GM18499 (cell line): ENCODE measurements around the gene ISLR.
"Not testable (repeated sequence)": the region's sequence is repeated elsewhere in the genome, so short reads cannot be mapped to it uniquely, and the experiment has no call there.

Experiments
- ATAC-seq: cut with Tn5 transposase; IDR thresholded peaks from one replicate; pipeline ENCODE4 v1.9.1; 2021; ENCODE audit warnings: moderate number of reproducible peaks; ENCODE audit not compliant: insufficient read depth, unreplicated experiment

The ISLR gene

GRCh38 chr15:74136814-74137536 lies 36.5 kb upstream of the ISLR start:
- no peak for ATAC-seq

DNA sequence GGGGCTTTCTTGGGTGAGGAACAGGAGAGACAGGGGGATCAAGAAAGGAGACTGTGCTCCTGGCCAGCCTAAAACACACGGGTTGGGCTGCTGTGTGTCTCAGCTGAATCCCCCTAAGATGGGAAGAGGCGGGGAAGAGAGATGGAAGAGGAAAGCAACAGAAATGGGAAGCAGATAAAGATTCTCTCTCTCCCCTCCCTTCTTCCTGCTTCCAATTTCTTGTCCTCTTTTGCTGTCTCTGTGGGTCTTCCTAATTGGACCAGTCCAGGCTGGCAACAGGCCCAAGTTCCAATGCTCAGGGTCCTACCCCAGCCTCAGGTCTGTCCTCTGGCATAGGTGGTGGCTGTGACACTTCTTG lies 36.0 kb upstream of the ISLR start:
- ATAC-seq: no peak

DNA sequence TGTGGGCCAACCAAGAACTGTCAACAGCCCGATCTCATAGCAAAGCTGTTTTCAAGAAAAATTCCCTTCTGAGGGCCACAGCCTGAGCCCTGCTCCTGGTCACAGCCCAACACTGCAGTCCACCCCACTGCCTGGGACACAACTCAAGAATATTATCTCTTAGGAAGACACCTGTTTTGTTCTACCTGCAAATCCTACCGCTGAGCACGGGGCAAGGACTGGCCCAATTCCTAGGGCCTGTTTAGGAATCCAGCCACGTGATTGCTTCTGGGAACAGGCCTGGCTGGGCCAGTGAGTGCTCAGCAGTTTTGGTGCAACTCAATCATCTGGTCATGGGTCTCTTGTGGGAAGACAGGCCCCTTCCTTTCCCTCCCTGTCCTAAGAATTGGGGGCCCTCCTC lies 34.9 kb upstream of the ISLR start:
- ATAC-seq: no peak

- ATAC-seq: no peak
Measured at GRCh38 chr15:74141591-74141990, 31.9 kb upstream of the ISLR start.

DNA sequence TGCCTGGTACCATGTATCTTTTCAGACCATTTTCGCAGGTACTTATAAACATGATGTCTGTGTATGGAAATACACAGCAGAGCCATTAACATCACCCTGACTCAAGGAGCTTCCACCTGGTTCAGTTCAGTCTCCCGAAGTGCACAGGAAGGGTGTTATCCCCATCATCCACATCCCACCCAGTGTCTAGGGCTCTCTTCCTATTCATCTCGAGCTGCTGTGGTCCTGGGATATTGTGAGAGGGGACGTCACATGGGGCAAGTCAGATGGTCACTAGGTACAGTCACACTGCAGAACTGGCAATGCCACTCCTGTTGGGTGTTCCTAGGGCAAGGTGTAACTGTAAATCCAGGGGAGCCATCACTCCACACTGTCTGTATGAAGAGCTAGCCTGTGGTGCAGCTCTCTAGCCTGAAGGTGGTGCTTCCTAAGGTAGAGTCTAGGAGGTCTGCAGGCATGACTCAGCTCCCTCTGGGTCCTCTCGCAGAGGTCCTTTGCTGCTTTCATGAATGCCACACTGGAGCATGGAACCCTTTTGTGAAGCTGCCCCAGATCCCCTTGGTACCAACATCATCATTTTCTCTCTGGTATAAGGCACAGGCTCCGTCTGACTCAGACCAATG lies 29.2 kb upstream of the ISLR start:
- no peak for ATAC-seq

DNA sequence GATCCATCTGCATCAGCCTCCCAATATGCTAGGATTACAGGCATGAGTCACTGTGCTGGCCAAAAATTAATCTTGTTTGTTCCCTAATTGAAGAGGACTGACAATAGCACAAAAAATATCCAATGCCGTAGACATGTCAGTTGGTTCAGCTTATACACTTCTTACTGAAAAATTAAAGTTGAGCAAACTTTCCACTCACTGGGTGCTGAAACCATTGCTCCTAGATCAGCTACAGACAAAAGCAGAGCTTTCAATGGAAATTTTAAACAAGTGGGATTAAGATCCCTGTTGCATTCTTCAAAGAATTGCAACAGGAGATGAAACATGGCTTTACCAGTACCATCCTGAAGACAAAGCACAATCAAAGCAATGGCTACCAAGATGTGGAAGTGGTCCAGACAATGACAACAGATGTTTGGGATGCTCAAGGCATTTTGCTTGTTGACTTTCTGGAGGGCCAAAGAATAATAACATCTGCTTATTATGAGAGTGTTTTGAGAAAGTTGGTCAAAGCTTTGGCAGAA lies 27.2 kb upstream of the ISLR start:
- ATAC-seq: no peak

DNA sequence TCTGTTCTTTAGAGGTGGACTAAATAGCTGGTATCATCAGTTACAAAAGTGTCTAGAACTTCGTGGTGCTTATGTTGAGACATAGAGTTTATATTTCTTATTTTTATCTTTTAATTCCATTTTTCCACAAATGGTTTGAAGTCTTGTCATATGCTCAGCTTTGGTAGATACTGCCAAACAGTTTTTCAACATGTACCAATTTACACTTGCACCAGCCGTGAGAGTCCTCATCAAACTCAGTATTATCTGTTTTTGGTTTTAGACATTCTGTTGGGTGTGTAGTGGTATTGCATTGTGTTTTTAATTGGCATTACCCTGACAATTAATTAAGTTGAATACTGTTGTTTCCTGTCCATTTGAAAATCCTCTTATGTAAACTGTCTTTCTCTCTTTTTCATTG lies 26.5 kb upstream of the ISLR start:
- ATAC-seq: no peak

DNA sequence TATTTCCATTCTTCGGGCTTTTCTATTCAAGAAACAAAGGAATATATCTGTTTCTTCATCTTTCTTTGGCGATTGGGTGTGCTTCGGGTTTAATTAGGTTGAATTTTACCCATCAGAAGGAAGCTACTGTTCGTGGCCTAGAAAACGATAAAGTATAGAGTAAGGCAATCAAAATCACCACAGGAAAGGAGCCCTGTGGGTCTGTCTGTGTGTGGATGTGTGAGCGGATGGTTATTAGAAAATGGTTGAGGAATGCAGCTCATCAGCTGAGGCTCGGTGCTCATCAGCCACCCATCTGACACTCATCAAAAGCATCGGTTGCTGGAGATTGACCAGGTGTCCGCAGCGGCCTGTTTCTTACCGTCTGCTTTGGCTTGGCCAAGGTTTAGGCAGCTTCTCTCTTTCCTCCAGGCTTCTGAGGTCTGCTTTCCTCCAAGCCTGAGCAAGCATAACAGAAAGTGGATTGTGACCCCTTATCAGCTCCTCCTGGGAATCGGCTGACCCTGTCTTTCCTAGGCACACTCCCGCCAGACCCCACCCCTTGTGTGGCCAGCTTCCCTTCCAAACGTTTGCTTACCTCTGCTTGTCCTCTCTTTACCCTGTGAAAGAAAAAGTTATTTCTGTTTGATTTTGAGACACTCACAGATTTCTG lies 17.6 kb upstream of the ISLR start:
- ATAC-seq: no peak

DNA sequence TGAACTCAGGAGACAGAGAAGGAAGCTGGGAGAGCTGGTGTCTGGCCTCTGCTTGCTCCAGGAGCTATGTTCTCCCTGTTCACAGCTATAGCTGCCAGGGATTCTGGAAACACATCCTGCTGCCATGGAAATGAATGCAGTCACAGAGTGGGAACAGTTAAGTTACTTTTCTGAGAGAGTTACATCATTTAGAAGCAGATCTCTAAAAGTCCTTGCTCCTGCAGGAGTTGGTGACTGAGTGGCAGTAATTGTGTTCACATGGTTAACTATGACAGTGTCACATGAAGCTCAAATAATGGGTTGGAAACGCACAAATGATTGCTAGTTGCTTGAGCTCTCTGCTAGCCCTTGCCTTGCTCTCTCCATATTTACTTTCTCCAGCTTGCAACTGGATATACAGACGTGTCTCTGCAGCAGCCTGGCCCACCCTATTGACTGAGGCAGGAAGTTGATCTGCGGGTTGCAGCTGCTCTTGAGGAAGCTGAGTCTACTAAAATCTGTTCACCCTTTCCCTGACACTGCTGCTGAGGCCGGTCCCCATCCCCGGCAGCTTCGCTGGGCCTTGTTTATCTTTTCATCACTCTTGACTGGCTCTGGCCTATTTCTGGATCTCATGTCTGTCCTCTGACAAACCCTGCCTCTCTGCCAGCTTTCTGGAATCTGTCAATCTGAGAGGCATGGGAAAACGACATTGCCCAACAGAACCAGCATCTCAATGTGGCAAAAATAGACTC lies 16.7 kb upstream of the ISLR start:
- no peak for ATAC-seq

DNA sequence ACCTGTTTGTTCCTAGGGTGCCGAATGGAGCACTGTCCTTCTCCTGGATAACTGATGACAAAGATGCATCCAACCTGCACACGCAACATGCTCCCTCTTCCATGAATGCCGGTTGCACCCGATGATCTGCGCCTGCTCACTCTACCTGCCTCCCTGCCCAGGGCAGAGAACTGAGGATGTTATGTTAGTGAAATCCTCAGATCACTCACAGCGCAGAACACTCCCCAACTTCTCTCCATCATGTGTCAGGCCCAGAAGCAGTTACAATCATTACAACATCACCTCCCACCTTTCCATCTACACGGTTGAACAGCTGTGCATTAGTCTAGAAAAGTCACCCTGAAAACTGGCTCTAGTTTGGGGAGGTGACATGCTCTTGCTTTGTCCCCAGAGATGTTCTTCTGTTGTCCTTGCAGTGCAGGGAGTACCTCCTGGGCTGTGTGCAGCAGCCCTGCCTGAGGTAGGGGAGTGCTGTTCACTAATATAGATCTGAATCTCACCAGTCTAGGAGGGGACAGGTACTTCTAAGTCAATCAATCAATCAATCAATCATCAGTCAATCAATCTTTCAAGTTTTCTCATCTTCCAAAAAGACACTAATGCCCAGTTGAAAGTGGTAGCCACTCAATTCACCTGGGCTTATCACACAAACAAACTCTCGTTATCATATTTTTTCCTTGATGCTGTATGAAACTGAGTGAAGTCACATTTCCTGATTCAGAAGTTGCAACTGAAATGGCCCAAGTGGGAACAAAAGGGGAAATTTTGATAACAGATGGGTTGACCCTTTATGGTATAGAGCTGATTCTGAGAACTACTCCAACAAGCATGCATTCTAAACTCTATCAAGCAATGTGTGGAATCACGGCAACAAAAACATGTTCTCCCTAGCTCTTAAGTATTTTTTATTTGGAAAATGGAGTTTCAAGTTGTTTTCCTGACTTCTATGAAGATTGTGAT lies 15.4 kb upstream of the ISLR start:
- ATAC-seq: no peak

DNA sequence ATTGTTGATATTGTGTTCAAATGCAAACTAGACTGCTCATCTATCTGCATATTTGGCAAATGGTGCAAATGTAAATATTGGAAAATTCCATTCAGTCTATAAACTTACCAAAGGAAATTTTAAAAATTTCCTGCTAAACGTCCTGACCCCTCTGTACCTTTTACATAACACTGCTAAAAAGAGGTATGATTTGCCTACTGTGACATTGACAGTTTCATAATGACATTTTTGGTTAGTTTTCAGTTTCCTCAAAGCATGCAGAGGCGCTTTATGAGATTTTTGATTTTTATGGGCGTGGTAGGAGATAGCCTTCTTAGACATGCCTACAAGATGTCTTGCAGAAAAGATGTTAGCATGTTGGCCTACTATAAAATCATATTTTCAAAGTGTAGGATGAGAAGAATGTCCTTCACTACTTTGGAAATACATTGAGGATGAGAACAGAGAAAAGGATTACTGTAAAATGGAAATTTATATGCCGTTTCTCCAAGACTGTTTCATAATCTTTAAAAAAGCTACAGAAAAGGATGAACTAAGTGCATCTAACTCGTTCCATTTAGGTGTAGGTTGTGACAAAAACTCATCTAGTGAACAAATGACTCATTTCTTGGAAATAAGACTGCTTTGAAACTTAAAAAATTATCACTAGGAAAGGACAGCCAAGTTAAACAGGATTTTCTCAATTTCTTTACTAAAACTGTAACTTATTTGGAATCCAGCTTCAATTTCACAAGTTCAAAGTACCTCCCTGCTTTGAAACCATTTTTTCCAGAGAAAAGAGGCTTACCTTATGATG lies 14.5 kb upstream of the ISLR start:
- ATAC-seq: no peak

DNA sequence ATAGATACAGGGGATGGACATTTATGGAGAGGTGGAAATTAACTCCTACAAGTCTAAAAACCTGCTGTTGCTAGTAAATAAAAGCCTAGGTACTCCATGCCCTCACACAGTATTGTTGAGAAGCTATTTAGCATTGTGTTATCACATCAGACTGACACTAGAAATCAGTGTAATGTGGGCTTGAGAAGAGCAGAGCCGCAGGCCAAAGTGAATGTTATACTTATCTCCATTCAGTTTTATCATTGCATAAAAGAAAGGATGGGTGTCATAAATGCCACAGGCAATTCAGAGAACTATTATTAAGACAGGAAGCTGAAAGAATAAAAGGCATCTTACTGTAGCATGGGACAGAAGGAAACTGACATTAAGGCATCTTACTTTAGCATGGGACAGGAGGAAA lies 13.7 kb upstream of the ISLR start:
- ATAC-seq: no peak

- not testable (repeated sequence) for ATAC-seq
Measured at GRCh38 chr15:74160390-74160789, 13.1 kb upstream of the ISLR start.

DNA sequence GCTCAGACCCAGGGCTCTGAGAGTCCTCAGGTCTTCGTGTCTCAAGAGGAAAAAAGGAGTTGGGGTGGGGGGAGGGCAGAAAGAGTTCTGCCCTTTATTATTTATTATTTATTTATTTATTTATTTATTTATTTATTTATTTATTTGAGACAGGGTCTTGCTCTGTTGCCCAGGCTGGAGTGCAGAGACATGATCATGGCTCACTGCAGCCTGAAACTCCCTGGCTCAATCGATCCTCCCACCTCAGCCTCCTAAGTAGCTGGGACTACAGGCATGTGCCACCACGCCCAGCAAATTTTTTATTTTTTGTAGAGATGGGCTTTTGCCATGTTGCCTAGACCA lies 11.3 kb upstream of the ISLR start:
- not testable (repeated sequence) for ATAC-seq

DNA sequence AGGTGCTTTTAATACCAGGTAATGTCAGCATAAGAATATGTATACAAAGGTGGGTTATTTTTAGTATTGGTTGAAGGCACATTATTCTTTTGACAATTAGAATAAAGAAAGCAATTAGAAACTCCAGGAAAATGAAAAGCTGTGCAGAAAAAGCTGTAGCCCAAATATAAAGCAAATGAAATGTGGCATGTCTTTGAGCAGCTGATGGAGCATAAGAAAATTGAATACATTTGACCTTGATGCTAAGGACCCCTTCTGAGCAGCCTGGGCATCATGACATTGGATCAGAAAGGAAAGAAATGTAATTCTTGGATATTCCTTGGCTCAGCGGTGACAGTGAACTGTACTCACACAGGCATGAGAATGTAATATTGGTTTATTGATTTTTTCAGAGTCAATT lies 8.0 kb upstream of the ISLR start:
- no peak for ATAC-seq

DNA sequence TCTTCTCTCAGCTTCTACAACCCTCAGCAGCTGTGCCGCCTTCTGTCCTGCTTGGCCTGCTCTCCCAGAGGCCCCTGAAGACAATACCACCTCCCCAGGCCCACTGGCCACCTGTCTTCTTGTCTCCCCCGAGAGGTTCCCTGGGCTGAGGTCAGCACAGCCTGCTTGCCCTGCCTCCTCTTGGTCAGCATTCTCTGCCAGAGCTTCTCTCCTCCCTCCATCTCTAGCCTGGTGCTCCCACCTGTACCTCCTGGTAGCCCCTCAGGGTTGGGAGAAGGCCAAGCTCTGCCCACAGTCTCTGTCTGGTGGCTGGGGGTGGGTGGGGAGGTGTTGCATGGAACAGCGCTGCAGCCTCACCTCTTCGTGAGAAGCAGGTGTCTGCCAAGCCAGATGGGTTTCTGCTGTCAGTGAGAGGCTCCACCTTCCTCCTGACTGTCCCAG lies 5.6 kb upstream of the ISLR start:
- no peak for ATAC-seq

DNA sequence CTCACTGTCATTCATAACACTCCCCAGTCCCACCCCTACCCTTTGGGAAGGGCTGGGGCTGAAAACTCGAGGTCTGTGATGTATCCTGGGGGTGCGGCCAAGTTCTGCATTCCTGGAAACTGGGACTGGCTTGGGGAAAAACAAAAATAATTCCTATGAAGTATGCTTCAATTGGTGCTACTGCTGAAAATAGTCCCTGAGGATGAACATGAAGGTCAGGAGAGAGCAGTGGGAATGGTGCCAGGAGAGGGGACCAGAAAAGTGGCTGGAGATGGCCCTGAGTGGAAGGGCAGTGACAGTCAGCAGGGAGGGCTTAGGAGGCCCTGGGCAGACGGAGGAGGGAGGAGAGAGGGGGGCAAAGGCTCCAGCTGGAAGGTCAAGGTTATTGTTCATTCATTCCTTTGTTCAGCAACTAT lies 4.8 kb upstream of the ISLR start:
- ATAC-seq: no peak

DNA sequence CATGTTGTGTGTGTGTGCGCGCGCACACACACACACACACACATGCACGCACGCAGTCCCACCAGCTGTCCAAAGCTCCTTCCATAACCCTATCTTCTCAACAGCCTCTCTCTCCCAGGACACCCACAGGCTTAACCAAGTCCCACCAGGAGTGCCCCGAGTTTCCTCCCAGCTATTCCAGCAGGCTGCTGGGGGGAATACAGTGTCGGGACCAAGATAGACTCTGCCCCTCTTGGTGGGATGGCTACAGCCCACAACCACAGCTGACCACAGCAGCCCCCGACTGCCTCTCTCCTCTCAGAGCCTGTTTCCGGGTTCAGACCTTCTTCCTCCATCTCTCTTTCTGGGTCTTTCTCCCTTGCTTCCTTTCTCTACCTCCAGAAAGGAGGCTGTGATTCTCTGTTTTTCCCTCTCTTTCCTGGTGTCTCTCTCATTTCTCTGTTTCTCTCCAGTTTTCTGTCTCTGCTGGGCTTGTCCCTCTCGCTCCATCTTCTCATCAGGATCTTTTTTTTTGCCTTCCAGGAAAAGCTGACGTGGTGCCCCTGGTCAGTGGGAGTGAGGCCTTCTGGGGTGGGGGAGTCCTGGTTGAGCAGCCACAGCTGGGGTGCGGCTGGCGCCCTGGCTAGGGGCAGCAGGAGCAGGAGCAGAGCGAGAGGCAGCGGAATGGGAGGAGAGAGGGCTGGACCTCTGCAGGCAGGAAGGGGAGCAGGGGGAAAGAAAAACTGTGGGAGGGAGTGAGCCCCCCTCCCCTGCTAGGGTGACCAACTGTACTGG lies 3.3 kb upstream of the ISLR start:
- ATAC-seq: no peak
